HG03060 (cell line): Measurements from ENCODE around the gene FAM111B.
"Not testable (repeated sequence)": the region's sequence is repeated elsewhere in the genome, so short reads cannot be mapped to it uniquely, and the experiment has no call there.

Source experiments
- ATAC-seq: cut with Tn5 transposase; IDR thresholded peaks from one replicate; pipeline ENCODE4 v1.9.1; 2021; ENCODE audit warnings: low read depth, moderate number of reproducible peaks; ENCODE audit not compliant: unreplicated experiment

Gene FAM111B, protein sequence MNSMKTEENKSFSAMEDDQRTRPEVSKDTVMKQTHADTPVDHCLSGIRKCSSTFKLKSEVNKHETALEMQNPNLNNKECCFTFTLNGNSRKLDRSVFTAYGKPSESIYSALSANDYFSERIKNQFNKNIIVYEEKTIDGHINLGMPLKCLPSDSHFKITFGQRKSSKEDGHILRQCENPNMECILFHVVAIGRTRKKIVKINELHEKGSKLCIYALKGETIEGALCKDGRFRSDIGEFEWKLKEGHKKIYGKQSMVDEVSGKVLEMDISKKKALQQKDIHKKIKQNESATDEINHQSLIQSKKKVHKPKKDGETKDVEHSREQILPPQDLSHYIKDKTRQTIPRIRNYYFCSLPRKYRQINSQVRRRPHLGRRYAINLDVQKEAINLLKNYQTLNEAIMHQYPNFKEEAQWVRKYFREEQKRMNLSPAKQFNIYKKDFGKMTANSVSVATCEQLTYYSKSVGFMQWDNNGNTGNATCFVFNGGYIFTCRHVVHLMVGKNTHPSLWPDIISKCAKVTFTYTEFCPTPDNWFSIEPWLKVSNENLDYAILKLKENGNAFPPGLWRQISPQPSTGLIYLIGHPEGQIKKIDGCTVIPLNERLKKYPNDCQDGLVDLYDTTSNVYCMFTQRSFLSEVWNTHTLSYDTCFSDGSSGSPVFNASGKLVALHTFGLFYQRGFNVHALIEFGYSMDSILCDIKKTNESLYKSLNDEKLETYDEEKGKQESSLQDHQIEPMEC

GRCh38 chr11:59106363-59107336 is at the start of gene FAM111B:
Gene FAM111B, plus strand, starts transcription at chr11:59107237. Its CDS starts 2,389 bp downstream, at chr11:59109626.
- peak; percentile 69 for ATAC-seq

DNA sequence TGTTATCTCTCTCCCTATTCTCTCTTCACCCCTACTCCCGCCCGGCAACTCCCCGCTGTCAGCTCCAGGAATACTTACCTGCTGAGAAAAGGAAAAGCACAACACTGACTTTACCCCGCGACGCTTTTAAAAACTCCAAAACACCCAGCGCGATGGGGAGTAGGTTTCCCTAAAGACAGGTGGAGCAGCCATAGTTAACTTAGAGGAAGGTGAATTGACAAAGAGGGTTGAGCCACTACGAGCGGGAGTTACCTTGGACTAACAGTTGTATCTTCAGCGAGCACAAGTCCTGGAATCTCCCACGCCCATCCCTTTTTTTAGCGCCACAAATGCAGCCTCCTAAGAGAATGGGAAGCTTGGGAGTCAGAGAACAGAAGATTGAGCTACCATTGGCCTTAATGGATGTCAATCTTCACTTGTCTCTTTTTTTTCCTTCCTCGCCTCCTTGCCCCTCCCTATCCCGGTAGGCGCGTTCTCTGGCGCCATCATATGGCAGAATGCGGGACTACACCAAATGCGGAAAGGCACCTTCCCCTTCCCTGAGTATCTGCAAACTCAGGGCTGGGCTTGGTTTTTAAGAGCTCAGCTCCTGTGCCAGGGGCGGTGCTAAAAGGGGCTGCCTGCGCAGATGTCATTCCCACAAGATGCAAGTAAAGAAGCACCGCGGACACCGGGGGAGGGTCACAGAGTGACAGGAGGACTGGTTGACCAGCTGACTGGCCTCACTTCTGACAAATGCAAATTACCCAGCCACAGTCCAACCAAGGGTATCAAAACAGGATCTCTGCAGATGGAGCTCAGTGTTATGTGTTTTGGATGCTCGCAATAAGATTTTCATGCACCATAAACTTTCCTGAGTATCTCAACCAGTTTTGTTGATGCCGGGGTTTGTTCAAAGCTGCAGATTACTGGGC is 48.7 kb upstream of the FAM111B start:
- ATAC-seq = peak; percentile 90

- ATAC-seq = not testable (repeated sequence)
Measured at GRCh38 chr11:59060096-59060495, 46.9 kb upstream of the FAM111B start.

- ATAC-seq = no peak
Measured at GRCh38 chr11:59062602-59063529, 44.2 kb upstream of the FAM111B start.

GRCh38 chr11:59063996-59064727 is 42.9 kb upstream of the FAM111B start:
- peak; percentile 58 for ATAC-seq

DNA sequence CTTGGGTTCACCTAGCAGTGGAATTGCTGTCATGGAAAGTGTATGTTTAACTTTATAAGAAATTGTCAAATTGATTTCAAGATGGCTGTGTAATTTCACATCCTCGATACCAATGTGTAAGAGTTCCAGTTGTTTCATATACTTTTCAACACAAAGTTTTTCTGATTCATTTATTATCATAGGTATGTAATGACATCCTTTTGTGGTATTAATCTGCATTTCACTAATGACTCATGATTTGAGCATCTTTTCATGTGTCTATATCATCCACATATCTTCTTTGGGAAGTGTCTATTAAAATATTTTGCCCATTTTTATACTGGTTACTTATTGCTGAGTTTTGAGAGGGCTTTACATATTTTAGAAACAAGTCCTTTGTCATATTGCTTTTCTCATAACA is 38.0 kb upstream of the FAM111B start:
- ATAC-seq = no peak

- ATAC-seq = peak; percentile 76
Measured at GRCh38 chr11:59076876-59077571, 30.0 kb upstream of the FAM111B start.

GRCh38 chr11:59078435-59078834 is 28.6 kb upstream of the FAM111B start:
- ATAC-seq = no peak

- ATAC-seq = no peak
Measured at GRCh38 chr11:59079086-59079485, 28.0 kb upstream of the FAM111B start.

- not testable (repeated sequence) for ATAC-seq
Measured at GRCh38 chr11:59080421-59080820, 26.6 kb upstream of the FAM111B start.

DNA sequence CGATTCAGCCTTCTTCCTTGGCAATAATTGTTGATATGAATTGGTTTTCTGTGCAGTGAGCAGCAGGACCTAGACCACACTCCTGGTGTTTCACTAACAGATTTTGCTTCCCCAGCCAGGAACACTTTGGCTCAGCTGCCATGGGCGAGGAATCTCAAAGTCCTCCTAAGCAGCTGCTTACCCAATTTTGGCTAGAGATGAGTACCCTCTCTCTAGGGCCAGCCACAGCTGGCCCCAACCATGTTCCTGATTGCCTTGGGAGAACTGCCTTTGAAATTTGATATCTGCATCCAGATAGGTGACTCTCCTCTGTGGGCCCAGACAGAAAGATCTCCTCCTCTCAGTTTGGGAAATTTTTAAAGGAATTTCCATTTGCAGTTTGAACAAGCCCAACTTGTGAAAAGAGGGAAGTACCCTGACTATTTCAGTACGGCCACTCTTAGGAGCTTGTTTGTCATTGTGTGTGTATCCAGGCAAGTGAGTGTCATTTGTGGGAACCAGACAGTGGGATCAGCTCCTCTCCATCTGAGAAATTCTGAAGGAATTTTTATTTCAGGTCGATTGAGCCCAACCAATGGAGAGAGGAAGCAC is 25.5 kb upstream of the FAM111B start:
- not testable (repeated sequence) for ATAC-seq

DNA sequence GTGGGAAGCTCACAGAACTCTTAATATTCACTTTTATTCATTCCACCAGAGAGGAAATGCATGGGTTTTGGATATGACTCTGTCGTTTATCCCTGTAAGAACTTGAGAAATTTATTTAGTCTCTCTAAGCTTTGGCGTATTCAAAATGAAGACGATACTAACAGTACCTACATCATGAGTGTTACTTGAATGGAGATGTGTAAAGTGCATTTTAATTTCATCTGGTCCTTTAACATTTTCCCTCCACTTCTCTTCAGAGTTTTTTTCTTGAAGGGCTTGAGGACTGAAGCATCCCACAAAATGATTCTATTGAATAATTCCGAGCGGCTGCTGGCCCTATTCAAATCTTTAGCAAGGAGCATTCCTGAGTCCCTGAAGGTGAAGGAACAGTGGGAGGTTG is 21.0 kb upstream of the FAM111B start, which contains the start of gene GLYATL1B:
Gene GLYATL1B, plus strand, starts transcription at position 301 of the 400 bp plus-strand sequence. Its CDS starts 0 bp downstream, at position 301.
- not testable (repeated sequence) for ATAC-seq

DNA sequence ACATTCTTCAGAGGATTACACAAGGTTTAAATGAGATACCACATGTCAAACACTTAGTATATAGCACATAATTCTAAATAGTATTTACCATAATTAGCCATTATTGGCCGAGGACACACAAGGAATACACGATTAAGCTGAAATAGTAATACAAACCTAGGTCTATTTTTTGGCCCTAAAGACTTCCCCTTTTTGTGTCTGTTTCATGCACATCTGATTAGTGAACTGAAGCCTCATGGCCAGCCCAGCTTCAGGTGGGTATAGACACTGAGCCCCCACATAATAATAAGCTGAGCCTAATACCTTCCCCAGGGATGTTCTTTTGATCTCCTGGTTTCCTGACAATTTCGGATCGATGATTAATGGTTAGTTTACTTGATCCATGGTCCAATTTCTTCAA is 18.9 kb upstream of the FAM111B start:
- no peak for ATAC-seq

GRCh38 chr11:59093576-59093975 is 13.5 kb upstream of the FAM111B start:
- not testable (repeated sequence) for ATAC-seq

DNA sequence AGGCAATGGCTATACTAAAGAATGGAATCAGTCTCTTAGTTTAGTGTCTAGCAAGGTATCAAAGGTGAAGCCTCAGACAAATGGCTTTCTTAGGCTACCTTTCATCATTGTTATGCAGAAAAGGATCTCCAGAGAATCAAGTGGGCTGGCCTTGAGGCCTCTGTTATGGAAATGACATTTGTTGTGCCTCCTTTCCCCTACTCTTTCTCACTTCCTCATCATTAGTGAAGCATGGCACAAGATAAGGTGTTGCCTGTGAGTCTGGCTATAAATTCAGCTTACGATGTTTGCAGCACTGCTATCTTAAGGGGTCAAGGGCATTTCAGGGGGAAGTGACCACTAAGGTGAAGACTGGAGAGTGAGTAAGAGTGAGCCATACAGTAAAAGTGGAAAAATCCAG is 11.8 kb upstream of the FAM111B start:
- peak; percentile 81 for ATAC-seq

- ATAC-seq = not testable (repeated sequence)
Measured at GRCh38 chr11:59095972-59096575, 11.0 kb upstream of the FAM111B start.
